ENCODE data around the gene TAC4.
A peak's percentile ranks its signal among the peaks of the same experiment; 100 is the strongest.

Gene TAC4

GRCh38 chr17:49848019-49848473 is at the start of gene TAC4:
Gene TAC4 (minus strand): TSS chr17:49848069. CDS start chr17:49848017, 52 bp downstream.
- DNase-seq, result no peak

- DNase-seq, result no peak
Observed at GRCh38 chr17:49896860-49897259, 49.0 kb upstream of the TAC4 start.

GRCh38 chr17:49896222-49896621 is 48.4 kb upstream of the TAC4 start:
- DNase-seq, result no peak

GRCh38 chr17:49895812-49896211 is 47.9 kb upstream of the TAC4 start:
- no peak for DNase-seq

- DNase-seq, result no peak
Observed at GRCh38 chr17:49894761-49895160, 46.9 kb upstream of the TAC4 start.

- DNase-seq, result no peak
Observed at GRCh38 chr17:49891694-49892389, 44.0 kb upstream of the TAC4 start.

- DNase-seq, result no peak
Observed at GRCh38 chr17:49891271-49891670, 43.4 kb upstream of the TAC4 start.

- no peak for DNase-seq
Observed at GRCh38 chr17:49890852-49891251, 43.0 kb upstream of the TAC4 start.

GRCh38 chr17:49890077-49890821 is 42.4 kb upstream of the TAC4 start:
- DNase-seq, result no peak

- DNase-seq, result no peak
Observed at GRCh38 chr17:49889500-49889899, 41.6 kb upstream of the TAC4 start.

- no peak for DNase-seq
Observed at GRCh38 chr17:49887744-49888360, 40.0 kb upstream of the TAC4 start.

- DNase-seq, result no peak
Observed at GRCh38 chr17:49887086-49887743, 39.3 kb upstream of the TAC4 start.

GRCh38 chr17:49886036-49886435 is 38.2 kb upstream of the TAC4 start:
- no peak for DNase-seq

- DNase-seq, result no peak
Observed at GRCh38 chr17:49882434-49882833, 34.6 kb upstream of the TAC4 start.

- DNase-seq, result no peak
Observed at GRCh38 chr17:49881054-49881402, 33.2 kb upstream of the TAC4 start.

GRCh38 chr17:49880291-49881053 is 32.6 kb upstream of the TAC4 start:
- DNase-seq, result peak; percentile 74

- DNase-seq, result no peak
Observed at GRCh38 chr17:49878931-49879904, 31.3 kb upstream of the TAC4 start.

GRCh38 chr17:49875685-49876084 is 27.8 kb upstream of the TAC4 start:
- DNase-seq, result no peak

- DNase-seq, result no peak
Observed at GRCh38 chr17:49874911-49875310, 27.0 kb upstream of the TAC4 start.

- no peak for DNase-seq
Observed at GRCh38 chr17:49873926-49874325, 26.1 kb upstream of the TAC4 start.

- DNase-seq, result no peak
Observed at GRCh38 chr17:49873466-49873865, 25.6 kb upstream of the TAC4 start.

All from CD4-positive, alpha-beta T cell treated with Interleukin-6 for 4 hours (primary cell).